Lung microvascular endothelial cell (primary cell): Measurements from ENCODE around the gene GLI1. TPM values are rescaled to one million over a fixed set of nuclear protein-coding genes. Genes with fewer than 3 reads are reported as not detected.
"Not testable (repeated sequence)": the region's sequence is repeated elsewhere in the genome, so short reads cannot be mapped to it uniquely, and the experiment has no call there.

Experiments
- DNase-seq, 2 donors: peaks; one replicate each; pipeline versions ENCODE4 v3.0.0 to v3.0.0-alpha.2; 2010; ENCODE audit warnings: low read depth in 2 of 2
- total RNA-seq: library from RNA; depleted of rRNA; stranded (reverse); fragments of >200 nt; gene quantifications from 2 replicates; pipeline ENCODE4 v1.2.1, GENCODE V29; 2014

Gene GLI1
- not detected in 2 replicates for total RNA-seq

- no peak for DNase-seq
Measured at GRCh38 chr12:57459750-57460467, at the start of gene GLI1. Gene GLI1 (plus strand): TSS chr12:57459785. CDS start chr12:57463692, 3,907 bp downstream.

- no peak for DNase-seq
Measured at GRCh38 chr12:57410534-57410933, 49.1 kb upstream of the GLI1 start.

GRCh38 chr12:57414160-57414559 is 45.4 kb upstream of the GLI1 start:
- not testable (repeated sequence) for DNase-seq

GRCh38 chr12:57415088-57415487 is 44.5 kb upstream of the GLI1 start:
- no peak for DNase-seq

GRCh38 chr12:57416039-57416996 is 43.3 kb upstream of the GLI1 start:
- DNase-seq, result peak in 1 of 2 donors; percentile 15

GRCh38 chr12:57418255-57418654 is 41.3 kb upstream of the GLI1 start:
- no peak for DNase-seq

GRCh38 chr12:57419495-57419894 is 40.1 kb upstream of the GLI1 start:
- DNase-seq, result no peak

- DNase-seq, result no peak
Measured at GRCh38 chr12:57420482-57420881, 39.1 kb upstream of the GLI1 start.

- not testable (repeated sequence) for DNase-seq
Measured at GRCh38 chr12:57426948-57427347, 32.6 kb upstream of the GLI1 start.

- no peak for DNase-seq
Measured at GRCh38 chr12:57428965-57429364, 30.6 kb upstream of the GLI1 start.

- DNase-seq, result peak in 1 of 2 donors; percentile 38
Measured at GRCh38 chr12:57429473-57430111, 30.0 kb upstream of the GLI1 start.

GRCh38 chr12:57430112-57430930 is 29.3 kb upstream of the GLI1 start:
- peak; percentile 43 to 48 for DNase-seq

GRCh38 chr12:57430931-57431566 is 28.5 kb upstream of the GLI1 start, which contains the start of gene R3HDM2:
Gene R3HDM2 (minus strand): TSS chr12:57431043. CDS start chr12:57310428, 120,615 bp downstream.
- DNase-seq, result peak; percentile 98

GRCh38 chr12:57431654-57432188 is 27.9 kb upstream of the GLI1 start:
- no peak for DNase-seq

GRCh38 chr12:57433370-57433769 is 26.2 kb upstream of the GLI1 start:
- DNase-seq, result no peak

GRCh38 chr12:57434517-57435223 is 24.9 kb upstream of the GLI1 start, which contains the start of gene INHBC:
Gene INHBC (plus strand): TSS chr12:57434784. CDS start chr12:57434887, 103 bp downstream.
- no peak for DNase-seq

- no peak for DNase-seq
Measured at GRCh38 chr12:57435293-57435692, 24.3 kb upstream of the GLI1 start.

GRCh38 chr12:57438400-57438799 is 21.2 kb upstream of the GLI1 start:
- no peak for DNase-seq

GRCh38 chr12:57439762-57440266 is 19.8 kb upstream of the GLI1 start:
- no peak for DNase-seq
